ENCODE data around the gene RARB.
A peak's percentile ranks its signal among the peaks of the same experiment; 100 is the strongest.

RARB gene

DNA sequence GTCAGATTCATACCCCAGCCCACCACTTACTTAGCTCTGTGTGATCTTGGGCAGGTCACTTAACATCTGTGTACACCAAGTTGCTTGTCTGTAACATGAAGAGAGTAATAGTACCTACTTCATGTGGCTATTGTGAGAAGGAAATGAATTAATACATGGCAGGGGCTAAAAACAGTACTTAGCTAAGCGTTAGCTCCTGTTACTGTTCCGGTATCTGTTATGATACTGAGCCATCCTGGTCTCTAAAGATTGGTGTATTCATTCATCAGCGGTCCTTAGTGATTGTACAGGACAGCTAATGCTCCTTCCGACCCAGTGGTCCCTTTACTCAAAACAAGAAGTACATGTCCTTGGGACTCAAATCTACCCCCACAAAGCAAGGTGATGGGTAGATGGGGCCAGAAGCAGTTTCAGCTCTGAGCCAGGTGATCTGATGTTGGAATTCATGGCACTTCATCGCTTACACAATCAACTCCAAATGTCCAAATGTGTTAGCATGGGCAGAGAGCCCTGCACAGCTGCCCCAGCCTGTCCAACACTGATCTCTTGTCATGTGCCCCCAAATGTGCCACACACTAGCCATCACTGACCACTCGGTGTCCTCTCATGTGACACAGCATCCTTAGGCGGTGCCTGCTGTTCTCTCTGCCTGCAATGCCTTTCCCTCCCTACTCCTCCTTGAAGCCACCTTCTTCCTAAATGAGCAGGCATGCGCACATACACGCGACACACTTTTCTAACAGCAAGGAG, 84.1 kb downstream of the RARB start:
- DNase-seq (ENCODE audit: low read depth): no peak
- no peak overlapping the region for H3K4me3 ChIP-seq (ENCODE audit: low read length)
- TF ChIP-seq, protein P1, sequence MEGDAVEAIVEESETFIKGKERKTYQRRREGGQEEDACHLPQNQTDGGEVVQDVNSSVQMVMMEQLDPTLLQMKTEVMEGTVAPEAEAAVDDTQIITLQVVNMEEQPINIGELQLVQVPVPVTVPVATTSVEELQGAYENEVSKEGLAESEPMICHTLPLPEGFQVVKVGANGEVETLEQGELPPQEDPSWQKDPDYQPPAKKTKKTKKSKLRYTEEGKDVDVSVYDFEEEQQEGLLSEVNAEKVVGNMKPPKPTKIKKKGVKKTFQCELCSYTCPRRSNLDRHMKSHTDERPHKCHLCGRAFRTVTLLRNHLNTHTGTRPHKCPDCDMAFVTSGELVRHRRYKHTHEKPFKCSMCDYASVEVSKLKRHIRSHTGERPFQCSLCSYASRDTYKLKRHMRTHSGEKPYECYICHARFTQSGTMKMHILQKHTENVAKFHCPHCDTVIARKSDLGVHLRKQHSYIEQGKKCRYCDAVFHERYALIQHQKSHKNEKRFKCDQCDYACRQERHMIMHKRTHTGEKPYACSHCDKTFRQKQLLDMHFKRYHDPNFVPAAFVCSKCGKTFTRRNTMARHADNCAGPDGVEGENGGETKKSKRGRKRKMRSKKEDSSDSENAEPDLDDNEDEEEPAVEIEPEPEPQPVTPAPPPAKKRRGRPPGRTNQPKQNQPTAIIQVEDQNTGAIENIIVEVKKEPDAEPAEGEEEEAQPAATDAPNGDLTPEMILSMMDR (conservative IDR thresholded peaks at IDR 0.05; ENCODE audit: low read length): no peak

DNA sequence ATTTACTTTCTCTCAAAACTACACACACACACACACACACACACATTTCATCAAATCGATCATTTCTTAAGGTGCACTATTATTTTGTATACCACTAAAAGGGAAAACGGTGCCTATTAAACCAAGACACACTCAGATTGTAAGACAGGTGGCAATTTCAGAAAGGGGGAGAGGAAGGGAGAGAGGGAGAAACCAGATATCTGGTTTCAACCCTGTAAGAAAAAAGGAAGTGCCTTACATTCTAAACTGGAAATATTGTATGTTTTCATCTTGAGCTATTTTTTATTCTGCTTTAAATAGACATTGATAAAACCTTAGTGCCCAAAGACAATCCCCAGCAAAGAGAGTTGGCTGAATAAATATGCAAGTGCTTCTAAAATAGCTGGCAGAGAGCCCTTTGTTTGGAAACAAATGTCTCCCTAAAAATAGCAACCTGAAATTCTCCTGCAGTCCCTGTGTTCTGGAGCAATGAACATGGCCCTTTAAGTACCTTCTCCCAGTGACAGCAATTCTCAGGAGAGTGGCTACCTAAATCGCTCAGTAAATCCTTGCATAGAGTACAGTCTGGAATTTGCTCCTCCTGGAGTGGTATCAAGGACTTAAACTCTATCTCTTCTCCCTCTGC, 85.7 kb downstream of the RARB start:
- no peak overlapping the region for H3K4me3 ChIP-seq (ENCODE audit: low read length)
- DNase-seq (ENCODE audit: low read depth): peak; percentile 6

DNA sequence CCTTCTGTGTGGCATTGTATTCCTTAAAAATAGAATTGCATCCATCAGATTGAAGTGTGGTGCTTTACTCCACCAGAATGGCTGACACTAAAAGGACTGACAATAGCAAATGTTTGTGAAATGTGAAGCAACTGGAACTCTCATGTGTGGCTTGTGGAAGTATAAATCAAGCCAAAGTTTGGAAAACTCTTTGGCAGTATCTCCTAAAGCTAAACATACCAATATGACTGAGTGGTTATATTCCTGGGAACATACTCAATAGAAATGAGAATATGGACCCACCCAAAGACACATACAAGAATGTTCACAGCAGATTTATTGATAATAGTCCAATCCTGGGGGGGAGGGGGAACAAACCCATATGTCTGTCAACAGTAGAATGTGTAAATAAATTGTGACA, 87.1 kb downstream of the RARB start:
- DNase-seq (ENCODE audit: low read depth): peak; percentile 42
- no peak overlapping the region for H3K4me3 ChIP-seq (ENCODE audit: low read length)
- TF ChIP-seq, protein P1 (conservative IDR thresholded peaks at IDR 0.05; ENCODE audit: low read length): no peak

More for the DNA sequence above, 85.7 kb downstream of the RARB start:
- TF ChIP-seq, protein P1 (conservative IDR thresholded peaks at IDR 0.05; ENCODE audit: low read length): no peak

DNA sequence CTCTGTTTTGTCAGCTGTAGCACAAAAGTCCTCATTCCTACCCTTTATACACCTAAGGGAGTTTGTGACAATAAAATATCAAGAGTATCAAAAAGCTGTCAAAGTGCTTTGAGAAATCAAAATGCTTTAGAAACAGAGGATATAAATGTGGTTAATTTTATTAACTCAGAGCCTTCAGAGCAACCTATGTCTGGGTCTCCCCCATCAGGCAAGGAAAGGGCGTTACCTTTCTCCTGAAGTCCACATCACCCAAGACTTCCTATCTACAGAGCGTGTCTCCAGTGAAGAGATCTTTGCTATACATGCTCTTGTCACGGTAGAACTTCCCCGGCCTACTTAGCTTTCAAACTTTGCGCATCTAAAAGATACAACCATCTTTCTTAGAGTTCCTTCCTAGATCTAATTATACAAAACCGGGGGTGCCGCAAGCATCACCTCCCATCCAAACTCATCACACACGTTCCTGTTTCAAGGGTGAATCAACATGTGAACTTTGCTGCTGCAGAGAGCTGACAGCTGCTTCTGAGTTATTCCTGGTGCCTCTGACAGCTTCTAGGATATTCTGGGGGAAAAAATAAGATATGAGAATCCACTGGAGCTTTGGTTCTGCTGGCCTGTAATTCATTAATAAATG, 93.0 kb downstream of the RARB start:
- no peak for DNase-seq (ENCODE audit: low read depth)
- H3K4me3 ChIP-seq (ENCODE audit: low read length): no peak overlapping the region
- TF ChIP-seq, protein P1 (conservative IDR thresholded peaks at IDR 0.05; ENCODE audit: low read length): no peak

DNA sequence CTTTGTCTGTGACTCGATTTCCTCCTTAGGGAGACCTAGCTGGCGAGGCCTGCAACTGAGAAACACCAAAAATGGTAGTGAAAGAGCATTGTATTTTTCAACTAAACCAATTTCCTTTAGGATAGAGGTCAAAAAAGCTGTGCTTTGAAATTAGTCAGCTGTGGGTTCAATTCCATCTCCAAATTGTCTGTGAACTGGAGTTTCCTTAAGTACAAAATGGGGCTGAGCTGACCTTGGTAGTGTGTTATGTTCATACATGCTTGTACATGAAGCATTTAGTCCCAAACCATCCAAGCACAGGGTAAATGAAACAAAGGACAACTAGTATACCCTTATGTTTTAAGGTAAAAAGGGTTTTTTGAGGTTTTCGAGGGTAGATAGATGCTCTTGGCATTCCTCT, 99.3 kb downstream of the RARB start:
- DNase-seq (ENCODE audit: low read depth): no peak
- no peak overlapping the region for H3K4me3 ChIP-seq (ENCODE audit: low read length)
- TF ChIP-seq, protein P1 (conservative IDR thresholded peaks at IDR 0.05; ENCODE audit: low read length): no peak

DNA sequence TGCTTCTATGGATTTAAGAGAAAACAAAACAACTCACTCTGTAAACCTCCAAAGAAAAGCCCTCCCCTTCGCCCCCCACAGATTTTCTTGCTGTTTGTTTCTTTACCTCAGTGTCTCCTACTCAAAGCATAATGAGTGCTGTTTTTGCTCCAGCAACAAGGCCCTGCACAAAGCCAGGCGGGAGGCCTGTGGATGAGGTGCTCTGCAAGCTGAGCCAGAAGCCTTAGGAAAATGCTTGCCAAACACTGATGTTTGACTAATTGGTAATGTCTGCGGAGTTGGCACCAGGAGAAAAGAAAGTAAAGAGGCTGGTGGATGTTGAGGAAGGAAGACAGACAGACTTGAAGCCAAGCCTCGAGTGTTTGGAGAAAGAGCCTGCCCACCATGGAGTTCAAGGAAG, 99.7 kb downstream of the RARB start:
- DNase-seq (ENCODE audit: low read depth): peak; percentile 45
- TF ChIP-seq, protein P1 (conservative IDR thresholded peaks at IDR 0.05; ENCODE audit: low read length): no peak

More for the DNA sequence above, 99.7 kb downstream of the RARB start:
- H3K4me3 ChIP-seq (ENCODE audit: low read length): no peak overlapping the region
